IPS-18a (cell line): ENCODE results near the gene TNFAIP8L1.

Experiments used
- H3K27ac ChIP-seq: one replicate; pipeline ENCODE4 v1.5.1; 2013; ENCODE audit warnings: low read length
- H3K27me3 ChIP-seq: one replicate; pipeline ENCODE4 v1.6.1; 2013; ENCODE audit warnings: mild to moderate bottlenecking, low read length; ENCODE audit not compliant: control insufficient read depth, insufficient read depth
- H3K36me3 ChIP-seq: one replicate; pipeline ENCODE4 v1.6.1; 2013; ENCODE audit warnings: low read depth, low read length; ENCODE audit not compliant: control insufficient read depth
- H3K4me1 ChIP-seq: one replicate; pipeline ENCODE4 v1.6.1; 2013; ENCODE audit warnings: low read depth, low read length; ENCODE audit not compliant: control insufficient read depth
- H3K4me3 ChIP-seq: one replicate; pipeline ENCODE4 v1.5.1; 2013; ENCODE audit warnings: low read length
- H3K9ac ChIP-seq: one replicate; pipeline ENCODE4 v1.6.1; 2013; ENCODE audit warnings: mild to moderate bottlenecking, low read length, moderate library complexity
- H3K9me3 ChIP-seq: one replicate; pipeline ENCODE4 v1.6.1; 2013; ENCODE audit warnings: low read depth, low read length; ENCODE audit not compliant: control insufficient read depth

TNFAIP8L1 gene

GRCh38 chr19:4687396-4687795 lies 48.1 kb downstream of the TNFAIP8L1 start:
- H3K27me3 ChIP-seq: no peaks in the 10 kb centered on the region
- no peaks in the 10 kb centered on the region for H3K9me3 ChIP-seq
- H3K4me3 ChIP-seq: no peak overlapping the region
- no peak overlapping the region for H3K9ac ChIP-seq
- H3K36me3 ChIP-seq: peaks cover 31% of the 10 kb centered on the region
- H3K27ac ChIP-seq: no peak overlapping the region
- H3K4me1 ChIP-seq: no peaks in the 10 kb centered on the region

GRCh38 chr19:4688587-4688986 lies 49.3 kb downstream of the TNFAIP8L1 start:
- Histone ChIP-seq H3K36me3 (peaks cover 38% of the 10 kb centered on the region), H3K9me3 (no peaks in the 10 kb centered on the region), H3K27me3 (no peaks in the 10 kb centered on the region), H3K4me1 (no peaks in the 10 kb centered on the region), H3K4me3 (no peak overlapping the region), H3K27ac (no peak overlapping the region), H3K9ac (no peak overlapping the region)

- Histone ChIP-seq H3K36me3 (peaks cover 41% of the 10 kb centered on the region), H3K27me3 (no peaks in the 10 kb centered on the region), H3K4me1 (no peaks in the 10 kb centered on the region), H3K9me3 (no peaks in the 10 kb centered on the region), H3K4me3 (no peak overlapping the region), H3K27ac (no peak overlapping the region), H3K9ac (no peak overlapping the region)
Measured at GRCh38 chr19:4689403-4689802, 50.1 kb downstream of the TNFAIP8L1 start.

GRCh38 chr19:4690361-4690760 lies 51.0 kb downstream of the TNFAIP8L1 start:
- H3K36me3 ChIP-seq: peaks cover 46% of the 10 kb centered on the region
- no peak overlapping the region for H3K27ac ChIP-seq
- no peaks in the 10 kb centered on the region for H3K9me3 ChIP-seq
- no peaks in the 10 kb centered on the region for H3K4me1 ChIP-seq
- no peak overlapping the region for H3K4me3 ChIP-seq
- no peaks in the 10 kb centered on the region for H3K27me3 ChIP-seq
- no peak overlapping the region for H3K9ac ChIP-seq

DNA sequence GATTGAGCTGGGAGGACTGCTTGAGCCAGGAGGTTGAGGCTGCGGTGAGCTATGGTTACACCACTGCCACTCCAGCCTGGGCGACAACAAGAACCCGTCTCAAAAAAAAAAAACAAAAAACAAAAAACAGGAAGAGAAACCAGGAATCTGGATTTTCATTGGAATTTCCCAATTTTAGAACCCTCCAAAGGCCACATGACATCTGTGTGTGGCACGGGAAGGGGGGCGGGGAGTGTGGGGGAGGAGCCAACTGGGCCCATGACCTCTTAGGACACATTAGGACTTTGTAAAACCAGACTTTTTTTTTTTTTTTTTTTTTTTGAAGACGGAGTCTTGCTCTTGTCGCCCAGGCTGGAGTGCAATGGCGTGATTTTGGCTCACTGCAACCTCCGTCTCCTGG lies 52.1 kb downstream of the TNFAIP8L1 start:
- Histone ChIP-seq H3K36me3 (peaks cover 53% of the 10 kb centered on the region), H3K4me3 (no peak overlapping the region), H3K27me3 (no peaks in the 10 kb centered on the region), H3K4me1 (no peaks in the 10 kb centered on the region), H3K27ac (no peak overlapping the region), H3K9ac (no peak overlapping the region), H3K9me3 (no peaks in the 10 kb centered on the region)

DNA sequence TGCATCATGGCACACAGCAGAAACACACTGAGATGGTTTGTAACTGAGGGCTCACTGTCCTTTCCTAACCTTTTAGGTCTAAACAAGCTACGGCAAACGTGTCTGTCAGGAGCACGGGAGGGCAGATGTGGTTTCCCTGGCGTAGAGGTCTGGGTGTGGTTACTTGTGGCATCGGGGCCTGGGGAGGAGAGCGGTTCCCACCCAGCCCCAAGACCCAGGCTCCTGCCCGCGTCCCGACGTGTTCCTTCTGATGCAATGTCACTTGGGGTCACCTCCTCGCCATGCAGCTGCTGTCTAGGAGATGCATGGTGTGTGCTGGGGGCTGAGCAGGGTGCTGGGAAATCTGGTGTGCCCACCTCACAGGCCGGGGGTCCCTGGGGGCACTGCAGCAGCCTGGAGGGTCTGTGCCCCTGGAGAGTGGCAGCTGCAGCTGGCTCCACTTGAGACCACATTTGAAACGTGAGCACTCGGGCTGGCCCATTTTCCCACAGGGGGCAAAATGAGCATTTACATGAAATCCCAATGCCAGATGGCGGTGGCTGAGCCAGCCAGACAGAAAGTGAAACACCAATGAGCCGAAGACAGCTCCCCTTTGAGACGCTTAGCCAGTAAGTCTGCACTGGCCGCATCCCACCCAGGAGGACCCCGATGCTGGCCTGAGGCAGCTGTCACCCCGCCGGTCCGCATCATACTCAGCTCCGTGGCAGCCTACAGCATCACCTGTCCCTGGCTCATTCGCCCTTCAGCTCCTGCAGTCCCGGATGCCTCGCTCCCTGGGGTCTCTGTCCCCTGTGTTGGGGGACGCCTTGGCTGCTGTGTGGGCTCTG lies 53.1 kb downstream of the TNFAIP8L1 start:
- peaks cover 54% of the 10 kb centered on the region for H3K36me3 ChIP-seq
- no peak overlapping the region for H3K27ac ChIP-seq
- H3K4me1 ChIP-seq: no peaks in the 10 kb centered on the region
- H3K9me3 ChIP-seq: no peaks in the 10 kb centered on the region
- H3K9ac ChIP-seq: no peak overlapping the region
- H3K4me3 ChIP-seq: no peak overlapping the region
- H3K27me3 ChIP-seq: no peaks in the 10 kb centered on the region

- no peak overlapping the region for H3K27ac ChIP-seq
- H3K27me3 ChIP-seq: no peaks in the 10 kb centered on the region
- H3K4me3 ChIP-seq: no peak overlapping the region
- no peaks in the 10 kb centered on the region for H3K4me1 ChIP-seq
- no peak overlapping the region for H3K9ac ChIP-seq
- H3K9me3 ChIP-seq: no peaks in the 10 kb centered on the region
- H3K36me3 ChIP-seq: peaks cover 57% of the 10 kb centered on the region
Measured at GRCh38 chr19:4693078-4693350, 53.7 kb downstream of the TNFAIP8L1 start.

- no peaks in the 10 kb centered on the region for H3K4me1 ChIP-seq
- peaks cover 52% of the 10 kb centered on the region for H3K36me3 ChIP-seq
- H3K27ac ChIP-seq: no peak overlapping the region
- H3K9me3 ChIP-seq: no peaks in the 10 kb centered on the region
- H3K4me3 ChIP-seq: no peak overlapping the region
- no peaks in the 10 kb centered on the region for H3K27me3 ChIP-seq
- no peak overlapping the region for H3K9ac ChIP-seq
Measured at GRCh38 chr19:4693471-4694121, 54.3 kb downstream of the TNFAIP8L1 start.

DNA sequence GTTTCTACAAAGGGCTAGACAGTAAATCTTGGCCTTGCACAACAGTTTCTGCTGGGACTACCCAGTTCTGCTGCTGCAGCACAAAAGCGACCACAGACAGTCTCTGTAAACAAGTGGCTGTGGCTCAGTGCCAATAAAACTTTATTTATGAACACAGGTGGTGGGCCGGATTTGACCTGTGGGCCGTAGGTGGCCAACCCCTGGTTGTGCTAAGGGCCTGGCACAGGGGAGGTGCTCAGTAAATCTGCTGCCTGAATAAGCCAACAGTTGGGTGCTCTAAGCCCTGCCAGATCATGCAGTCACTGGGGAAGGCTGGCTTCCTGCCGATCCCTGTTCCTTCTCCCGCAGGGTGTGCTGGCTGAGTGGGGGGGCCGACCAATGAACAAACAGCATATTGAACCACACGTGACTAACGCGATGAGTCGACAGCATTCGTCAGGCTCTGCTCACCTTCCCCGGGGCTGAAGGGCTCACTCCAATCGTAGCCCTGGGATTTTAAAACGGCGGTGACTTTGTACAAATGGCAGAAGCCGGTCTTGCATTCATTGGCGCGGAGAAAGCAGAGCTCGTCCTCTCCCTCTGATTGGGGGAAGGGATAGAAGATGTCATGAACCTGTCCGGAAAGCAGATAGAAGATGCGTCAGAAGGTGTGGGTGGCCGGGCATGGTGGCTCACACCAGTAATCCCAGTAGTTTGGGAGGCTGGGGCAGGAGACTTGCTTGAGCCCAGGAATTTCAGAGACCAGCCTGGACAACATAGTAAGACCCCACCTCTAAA lies 55.1 kb downstream of the TNFAIP8L1 start:
- Histone ChIP-seq H3K9me3 (no peaks in the 10 kb centered on the region), H3K4me3 (no peak overlapping the region), H3K27ac (no peak overlapping the region), H3K9ac (no peak overlapping the region), H3K36me3 (peaks cover 52% of the 10 kb centered on the region), H3K27me3 (no peaks in the 10 kb centered on the region), H3K4me1 (no peaks in the 10 kb centered on the region)

DNA sequence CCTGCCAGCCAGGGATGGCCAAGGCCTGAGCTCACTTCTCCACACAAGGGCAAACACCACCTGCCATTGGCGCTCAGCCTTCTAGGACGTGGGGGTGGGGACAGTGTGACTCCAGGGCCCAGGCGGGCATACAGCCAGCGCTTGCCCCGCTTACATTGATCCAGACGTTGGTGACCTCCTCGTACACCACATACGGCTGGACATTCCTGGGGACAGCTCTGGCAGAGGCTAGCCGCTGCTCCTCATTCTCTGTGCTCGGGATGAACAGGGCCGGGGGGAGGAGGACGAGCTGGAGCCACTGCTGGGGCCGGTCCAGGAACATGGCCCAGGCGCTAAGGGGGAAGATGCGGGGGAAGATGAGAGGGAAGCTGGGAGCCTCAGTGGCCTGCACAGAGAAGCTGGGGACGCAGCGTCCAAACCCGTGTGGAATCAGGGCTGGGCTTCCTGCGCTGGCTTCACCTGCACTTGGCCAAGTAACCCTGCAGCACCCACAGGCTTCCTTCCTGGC lies 56.0 kb downstream of the TNFAIP8L1 start:
- Histone ChIP-seq H3K4me1 (no peaks in the 10 kb centered on the region), H3K36me3 (peaks cover 58% of the 10 kb centered on the region), H3K9me3 (no peaks in the 10 kb centered on the region), H3K9ac (no peak overlapping the region), H3K4me3 (no peak overlapping the region), H3K27ac (no peak overlapping the region), H3K27me3 (no peaks in the 10 kb centered on the region)

GRCh38 chr19:4697304-4697703 lies 58.0 kb downstream of the TNFAIP8L1 start:
- H3K9me3 ChIP-seq: no peaks in the 10 kb centered on the region
- no peaks in the 10 kb centered on the region for H3K4me1 ChIP-seq
- peaks cover 67% of the 10 kb centered on the region for H3K36me3 ChIP-seq
- no peak overlapping the region for H3K4me3 ChIP-seq
- H3K27ac ChIP-seq: no peak overlapping the region
- no peaks in the 10 kb centered on the region for H3K27me3 ChIP-seq
- H3K9ac ChIP-seq: no peak overlapping the region
